ENCODE results near the gene EPHA2. TPM values are rescaled to one million over a fixed set of nuclear protein-coding genes. Genes with fewer than 3 reads are reported as not detected.

Gene EPHA2
- polyA plus RNA-seq, 1 experiment = 19.1 TPM

- no peak for DNase-seq (ENCODE audit: low read depth, low spot score)
- Histone ChIP-seq H3K9me3 (ENCODE audit: control insufficient read depth, insufficient read depth, low read length) (no peaks in the 10 kb centered on the region), H3K27me3 (ENCODE audit: control insufficient read depth, insufficient read depth, low read length) (no peaks in the 10 kb centered on the region), H3K27ac (ENCODE audit: low read depth, low read length) (no peak overlapping the region), H3K4me3 (ENCODE audit: low read depth, low read length) (no peak overlapping the region)
- TF ChIP-seq CTCF (IDR thresholded peaks at IDR 0.05; ENCODE audit: low read depth, low read length) = no peak
- ChIA-PET POLR2A (interaction anchor here (0.6 to 1.0 kb wide), 4 partner anchors 20 to 111 kb away, joined by 3 to 8 read pairs (median 3); no protein-coding TSS in a partner anchor), CTCF (interaction anchor here (0.5 to 12.1 kb wide), 9 partner anchors 14 to 498 kb away, joined by 3 to 407 read pairs (median 6); partner anchors contain the start of genes EPHA2 and FAM131C)
These were observed 30.9 kb upstream of the EPHA2 start for GRCh38 chr1:16186655-16187235.

GRCh38 chr1:16184557-16185303 is 28.9 kb upstream of the EPHA2 start:
- no peaks in the 10 kb centered on the region for H3K9me3 ChIP-seq (ENCODE audit: control insufficient read depth, insufficient read depth, low read length)
- H3K27ac ChIP-seq (ENCODE audit: low read depth, low read length) = no peak overlapping the region
- no peaks in the 10 kb centered on the region for H3K27me3 ChIP-seq (ENCODE audit: control insufficient read depth, insufficient read depth, low read length)
- H3K4me3 ChIP-seq (ENCODE audit: low read depth, low read length) = no peak overlapping the region
- no peak for TF ChIP-seq CTCF (IDR thresholded peaks at IDR 0.05; ENCODE audit: low read depth, low read length)
- POLR2A ChIA-PET = no interaction called here
- CTCF ChIA-PET = interaction anchor here (12.1 kb wide), 1 partner anchor 106 kb away, joined by 407 read pairs; the partner anchor contains the start of gene FAM131C
- DNase-seq (ENCODE audit: low read depth, low spot score) = no peak

GRCh38 chr1:16183765-16184556 is 28.1 kb upstream of the EPHA2 start:
- H3K27ac ChIP-seq (ENCODE audit: low read depth, low read length) = no peak overlapping the region
- no peaks in the 10 kb centered on the region for H3K27me3 ChIP-seq (ENCODE audit: control insufficient read depth, insufficient read depth, low read length)
- POLR2A ChIA-PET = no interaction called here
- H3K4me3 ChIP-seq (ENCODE audit: low read depth, low read length) = no peak overlapping the region
- DNase-seq (ENCODE audit: low read depth, low spot score) = no peak
- TF ChIP-seq CTCF (IDR thresholded peaks at IDR 0.05; ENCODE audit: low read depth, low read length) = no peak
- CTCF ChIA-PET = interaction anchor here (12.1 kb wide), 1 partner anchor 105 kb away, joined by 407 read pairs; the partner anchor contains the start of gene FAM131C
- H3K9me3 ChIP-seq (ENCODE audit: control insufficient read depth, insufficient read depth, low read length) = no peaks in the 10 kb centered on the region

- Histone ChIP-seq H3K27me3 (ENCODE audit: control insufficient read depth, insufficient read depth, low read length) (no peaks in the 10 kb centered on the region), H3K4me3 (ENCODE audit: low read depth, low read length) (no peak overlapping the region), H3K9me3 (ENCODE audit: control insufficient read depth, insufficient read depth, low read length) (no peaks in the 10 kb centered on the region), H3K27ac (ENCODE audit: low read depth, low read length) (no peak overlapping the region)
- no peak for DNase-seq (ENCODE audit: low read depth, low spot score)
- ChIA-PET CTCF (interaction anchor here (12.1 kb wide), 1 partner anchor 104 kb away, joined by 407 read pairs; the partner anchor contains the start of gene FAM131C), POLR2A (interaction anchor here (0.9 kb wide), 1 partner anchor 19 kb away, joined by 5 read pairs; no protein-coding TSS in a partner anchor)
- no peak for TF ChIP-seq CTCF (IDR thresholded peaks at IDR 0.05; ENCODE audit: low read depth, low read length)
These were observed 27.3 kb upstream of the EPHA2 start for GRCh38 chr1:16183179-16183578.
